GM19463 (cell line): ENCODE data around the gene IGSF8.

Experiments
- ATAC-seq: cut with Tn5 transposase; IDR thresholded peaks from one replicate; pipeline ENCODE4 v1.9.1; 2021; ENCODE audit warnings: mild to moderate bottlenecking, moderate library complexity; ENCODE audit not compliant: unreplicated experiment

The IGSF8 gene

DNA sequence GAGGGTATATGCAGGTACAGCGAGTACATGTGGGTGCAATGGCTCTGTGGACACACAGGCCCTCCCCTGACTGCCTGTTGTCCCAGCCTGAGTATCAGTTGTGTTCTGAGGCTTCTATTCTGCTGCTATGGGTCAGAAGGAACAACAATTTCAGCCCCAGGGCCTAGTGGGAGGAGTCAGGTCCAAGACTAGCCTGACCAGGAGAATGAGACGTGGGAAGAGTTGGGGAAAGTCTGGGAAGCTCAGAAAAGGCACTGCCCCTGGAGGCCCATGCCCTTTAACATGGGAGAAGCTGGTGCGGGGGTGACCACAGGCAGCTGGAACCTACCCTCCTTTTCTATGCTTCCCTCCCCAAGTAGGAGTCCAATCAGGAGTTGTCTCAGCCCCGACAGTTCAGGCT, 7.7 kb downstream of the IGSF8 start:
- ATAC-seq, result no peak

- ATAC-seq, result no peak
These were observed 8.5 kb downstream of the IGSF8 start for GRCh38 chr1:160089883-160090282.

- no peak for ATAC-seq
These were observed 11.2 kb downstream of the IGSF8 start for GRCh38 chr1:160087118-160087662.

- ATAC-seq, result no peak
These were observed 11.9 kb downstream of the IGSF8 start for GRCh38 chr1:160086456-160086892.

DNA sequence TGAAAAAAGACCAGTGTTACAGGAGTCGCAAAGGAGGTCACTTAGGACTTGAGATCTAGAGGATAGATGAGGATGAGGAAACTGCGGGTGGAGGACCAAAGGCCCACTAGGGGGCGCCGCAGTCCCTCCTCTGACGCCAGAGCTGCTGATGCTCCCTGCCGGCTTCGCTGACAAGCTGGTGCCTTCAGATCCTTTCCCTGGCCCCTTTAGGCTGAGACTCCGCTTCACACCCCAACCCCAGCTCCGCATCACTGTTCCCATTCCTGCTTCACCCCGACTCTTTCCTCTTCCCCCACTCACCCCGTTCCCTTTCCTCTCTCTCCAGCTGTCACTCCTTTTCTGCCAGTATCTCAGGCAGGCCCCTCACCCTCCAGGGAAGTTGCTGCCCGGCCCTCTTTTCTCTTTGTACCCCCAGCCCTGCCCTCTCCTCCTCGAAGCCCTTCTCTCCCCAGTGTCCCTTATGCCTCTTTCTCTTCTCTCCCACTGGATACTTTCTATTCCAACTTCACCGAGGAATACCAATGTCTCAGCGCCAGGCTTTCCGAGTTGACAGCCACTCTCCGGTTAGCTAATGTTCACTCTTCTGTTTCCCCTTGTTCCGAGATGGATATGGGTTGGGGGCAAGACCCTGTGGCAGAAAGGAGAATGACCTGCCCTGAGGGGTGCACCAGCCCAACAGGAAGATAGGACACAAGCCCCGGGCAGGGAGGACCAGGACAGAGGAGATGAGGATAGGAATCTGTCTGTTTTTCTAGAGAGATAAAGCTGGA, 12.5 kb downstream of the IGSF8 start:
- peak; percentile 49 for ATAC-seq

DNA sequence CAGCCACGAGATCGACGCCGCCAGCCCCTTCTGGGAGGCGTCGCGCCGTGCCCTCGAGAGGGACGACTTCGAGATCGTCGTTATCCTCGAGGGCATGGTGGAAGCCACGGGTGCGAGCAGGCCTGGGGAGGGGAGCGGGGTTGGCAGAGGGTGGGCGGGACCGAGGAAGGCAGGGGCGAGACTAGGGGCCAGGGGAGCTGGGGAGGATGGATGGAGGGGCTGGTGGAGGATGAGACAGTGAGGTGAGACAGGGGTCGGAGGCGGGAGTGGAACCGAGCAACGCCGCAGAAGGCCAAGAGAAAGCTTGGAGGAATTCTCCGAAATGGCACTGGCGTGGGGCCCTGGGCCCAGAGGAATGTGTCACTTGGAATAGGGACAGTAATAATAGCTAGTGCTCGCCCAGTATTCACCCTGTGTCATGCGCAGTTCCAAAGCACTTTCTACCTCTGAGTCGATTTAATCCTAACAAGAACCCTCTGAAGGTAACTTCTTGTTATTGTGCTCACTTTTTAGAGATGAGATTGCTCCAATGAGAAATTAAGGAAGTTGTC, 13.6 kb downstream of the IGSF8 start:
- ATAC-seq, result no peak

DNA sequence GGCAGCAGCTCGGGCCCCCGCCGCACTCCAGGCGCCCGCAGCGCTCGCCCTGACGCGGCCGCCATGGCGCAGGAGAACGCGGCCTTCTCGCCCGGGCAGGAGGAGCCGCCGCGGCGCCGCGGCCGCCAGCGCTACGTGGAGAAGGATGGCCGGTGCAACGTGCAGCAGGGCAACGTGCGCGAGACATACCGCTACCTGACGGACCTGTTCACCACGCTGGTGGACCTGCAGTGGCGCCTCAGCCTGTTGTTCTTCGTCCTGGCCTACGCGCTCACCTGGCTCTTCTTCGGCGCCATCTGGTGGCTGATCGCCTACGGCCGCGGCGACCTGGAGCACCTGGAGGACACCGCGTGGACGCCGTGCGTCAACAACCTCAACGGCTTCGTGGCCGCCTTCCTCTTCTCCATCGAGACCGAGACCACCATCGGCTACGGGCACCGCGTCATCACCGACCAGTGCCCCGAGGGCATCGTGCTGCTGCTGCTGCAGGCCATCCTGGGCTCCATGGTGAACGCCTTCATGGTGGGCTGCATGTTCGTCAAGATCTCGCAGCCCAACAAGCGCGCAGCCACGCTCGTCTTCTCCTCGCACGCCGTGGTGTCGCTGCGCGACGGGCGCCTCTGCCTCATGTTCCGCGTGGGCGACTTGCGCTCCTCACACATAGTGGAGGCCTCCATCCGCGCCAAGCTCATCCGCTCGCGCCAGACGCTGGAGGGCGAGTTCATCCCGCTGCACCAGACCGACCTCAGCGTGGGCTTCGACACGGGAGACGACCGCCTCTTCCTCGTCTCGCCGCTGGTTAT, 14.2 kb downstream of the IGSF8 start:
- peak; percentile 75 for ATAC-seq

DNA sequence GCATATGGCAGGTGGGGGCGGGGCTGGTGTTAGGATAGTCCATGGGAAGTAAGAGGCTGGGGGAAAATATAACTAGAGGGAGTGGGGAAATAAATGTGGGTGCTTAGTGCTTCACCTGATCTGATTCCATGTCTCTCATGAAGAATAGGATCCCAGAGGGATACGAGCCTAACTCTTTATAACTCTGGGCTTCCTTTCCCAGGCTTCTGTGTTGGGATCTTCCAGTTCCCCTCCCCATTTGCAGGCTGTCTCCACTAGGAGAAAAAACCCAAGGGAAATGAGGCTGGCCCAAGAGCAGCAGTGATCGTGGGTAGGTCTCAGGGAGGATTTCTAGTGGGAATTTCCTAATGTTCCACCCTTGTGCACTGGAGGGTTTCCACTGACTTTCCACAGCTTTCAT, 15.5 kb downstream of the IGSF8 start:
- ATAC-seq, result no peak

- no peak for ATAC-seq
These were observed 15.9 kb downstream of the IGSF8 start for GRCh38 chr1:160082487-160082886.

GRCh38 chr1:160081261-160081936, 17.0 kb downstream of the IGSF8 start, which contains the start of gene KCNJ9:
TSS of gene KCNJ9 (plus strand) at chr1:160081538. CDS start at chr1:160084031, 2,493 bp downstream.
- ATAC-seq, result no peak

DNA sequence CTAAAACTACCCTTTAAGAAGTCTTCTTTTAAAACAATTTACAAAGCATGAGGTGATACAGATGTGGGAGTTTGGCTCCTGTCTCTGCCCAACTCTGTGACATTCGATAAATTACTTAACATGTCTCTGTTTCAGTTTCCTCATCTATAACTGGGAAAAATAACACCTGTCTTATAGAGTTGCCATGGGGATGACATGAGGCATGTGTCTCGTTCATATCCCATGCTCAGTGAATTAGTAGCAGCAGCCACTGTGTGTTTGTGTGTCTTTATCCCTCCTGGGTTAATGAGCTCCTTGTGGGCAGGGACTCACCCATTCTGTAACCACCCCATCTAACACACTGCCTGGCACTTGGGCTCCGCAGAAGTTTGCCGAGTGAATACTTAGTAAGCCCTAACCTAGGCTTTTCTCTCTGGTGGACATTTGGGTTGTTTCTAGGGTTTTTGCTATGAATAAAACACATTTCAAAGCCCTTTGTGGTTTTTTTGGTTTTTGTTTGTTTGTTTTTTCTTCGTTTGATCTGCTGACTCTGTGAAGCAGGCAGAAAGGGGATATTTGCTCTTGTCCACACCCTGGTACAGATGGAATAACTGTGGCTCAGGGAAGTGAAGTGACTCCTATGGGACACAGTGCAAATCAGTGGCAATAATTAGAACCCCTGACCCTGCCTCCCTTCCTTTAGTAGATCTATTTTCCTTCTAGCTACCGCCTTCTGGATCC, 17.9 kb downstream of the IGSF8 start:
- ATAC-seq, result no peak

DNA sequence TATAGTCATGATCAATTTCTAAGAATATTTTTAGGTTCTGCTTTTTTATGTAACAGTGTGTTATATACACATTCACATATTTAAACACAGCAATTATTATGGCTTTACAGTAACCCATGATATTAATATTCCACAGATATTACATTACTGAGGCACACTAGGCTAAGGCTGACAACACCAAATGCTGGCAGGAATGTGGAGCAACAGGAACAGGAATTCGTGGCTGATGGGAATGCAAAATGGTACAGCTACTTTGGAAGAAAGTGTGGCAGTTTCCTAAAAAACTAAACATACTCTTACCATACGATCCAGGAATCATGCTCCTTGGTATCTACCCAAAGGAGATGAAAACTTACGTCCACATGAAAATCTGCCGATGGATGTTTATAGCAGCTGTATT, 19.0 kb downstream of the IGSF8 start:
- no peak for ATAC-seq

- peak; percentile 77 for ATAC-seq
These were observed 19.8 kb downstream of the IGSF8 start for GRCh38 chr1:160078512-160079195.

DNA sequence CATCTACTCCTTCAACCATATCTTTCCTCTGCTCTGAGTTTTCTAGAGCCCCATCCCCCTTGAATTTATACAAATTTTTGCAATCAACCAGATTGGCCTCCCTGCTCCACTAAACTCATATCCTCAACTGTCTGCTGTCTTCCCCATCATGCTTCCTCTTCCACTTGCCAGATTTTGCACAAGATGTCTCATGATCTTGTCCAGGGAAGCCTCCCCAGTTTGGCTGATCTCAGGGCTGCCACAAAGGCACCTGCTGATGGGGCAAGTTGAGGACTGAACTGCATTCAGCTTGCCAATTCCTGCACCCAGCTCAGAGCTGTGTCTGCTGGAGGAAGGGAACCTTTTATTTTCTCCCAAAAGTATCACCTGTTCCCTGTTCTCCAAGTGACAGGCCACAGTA, 20.9 kb downstream of the IGSF8 start:
- no peak for ATAC-seq

GRCh38 chr1:160076295-160076694, 22.1 kb downstream of the IGSF8 start:
- no peak for ATAC-seq

GRCh38 chr1:160075836-160076235, 22.6 kb downstream of the IGSF8 start:
- ATAC-seq, result no peak

DNA sequence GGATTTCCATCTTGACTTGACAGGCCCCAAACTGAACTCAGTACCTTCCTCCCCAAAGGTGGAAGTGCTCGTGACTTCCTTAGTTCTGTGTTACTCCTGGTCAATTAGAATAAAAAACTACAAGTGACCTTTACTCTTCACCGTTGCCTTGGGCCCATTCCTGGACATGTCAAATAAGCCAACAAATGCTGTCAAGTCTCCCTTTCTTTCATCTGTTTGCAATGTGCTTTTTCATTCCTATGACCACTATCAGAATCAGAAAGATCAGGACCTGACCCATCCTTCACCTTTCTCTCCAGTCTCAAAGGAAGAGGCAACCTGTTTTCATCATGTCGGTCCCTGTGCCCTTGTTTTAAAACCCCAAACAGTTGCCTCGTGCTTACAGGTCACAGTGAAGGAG, 23.6 kb downstream of the IGSF8 start:
- ATAC-seq, result no peak

GRCh38 chr1:160071289-160071688, 27.1 kb downstream of the IGSF8 start:
- ATAC-seq, result no peak

GRCh38 chr1:160070243-160071163, 27.9 kb downstream of the IGSF8 start:
- ATAC-seq, result peak; percentile 56
